GM12873 (cell line): Measurements from ENCODE around the gene TBC1D16.

ENCODE experiments used
- TF ChIP-seq, protein P1 (sequence below): IDR thresholded peaks from 2 replicates; pipeline ENCODE4 v1.5.1; 2012; ENCODE audit warnings: low read depth, mild to moderate bottlenecking, moderate library complexity, low read length, control low read depth; ENCODE audit not compliant: insufficient read depth; ENCODE audit errors: missing control alignments

Gene TBC1D16

DNA sequence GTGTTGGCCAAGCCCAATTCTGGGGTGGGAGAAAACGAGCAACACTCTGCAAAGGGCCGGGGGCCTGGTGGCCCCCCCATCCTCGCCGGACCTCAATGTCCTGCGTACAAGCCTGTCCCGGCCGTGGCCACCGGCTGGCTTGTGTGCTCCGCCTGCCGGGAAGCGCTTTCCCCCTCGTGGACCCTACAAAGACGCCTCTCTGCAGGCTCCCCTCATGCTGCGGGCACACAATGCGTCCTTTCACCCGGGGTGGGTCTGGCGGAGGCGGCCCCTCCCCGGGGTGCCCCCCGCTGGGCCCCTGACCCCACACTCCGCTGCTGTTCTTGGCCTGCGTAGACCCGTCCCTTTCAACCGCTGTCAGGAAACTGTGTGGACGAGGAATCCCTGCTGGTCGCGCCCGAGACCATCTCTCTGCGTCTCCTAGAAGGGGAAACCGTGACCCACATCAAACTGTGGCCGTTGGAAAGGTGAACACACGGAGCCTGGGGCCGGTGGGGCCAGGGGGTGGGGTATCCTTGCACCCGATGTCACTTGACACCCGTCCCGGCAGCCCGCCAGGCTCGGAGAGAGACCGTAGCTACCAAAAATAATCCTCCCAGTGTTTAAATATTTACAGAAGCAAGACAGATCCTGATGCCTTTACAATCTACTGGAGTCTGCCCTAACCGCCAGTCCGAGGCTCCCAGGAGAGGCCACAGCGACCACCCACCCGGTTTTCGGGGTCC is 43.6 kb downstream of the TBC1D16 start:
- TF ChIP-seq, protein P1, sequence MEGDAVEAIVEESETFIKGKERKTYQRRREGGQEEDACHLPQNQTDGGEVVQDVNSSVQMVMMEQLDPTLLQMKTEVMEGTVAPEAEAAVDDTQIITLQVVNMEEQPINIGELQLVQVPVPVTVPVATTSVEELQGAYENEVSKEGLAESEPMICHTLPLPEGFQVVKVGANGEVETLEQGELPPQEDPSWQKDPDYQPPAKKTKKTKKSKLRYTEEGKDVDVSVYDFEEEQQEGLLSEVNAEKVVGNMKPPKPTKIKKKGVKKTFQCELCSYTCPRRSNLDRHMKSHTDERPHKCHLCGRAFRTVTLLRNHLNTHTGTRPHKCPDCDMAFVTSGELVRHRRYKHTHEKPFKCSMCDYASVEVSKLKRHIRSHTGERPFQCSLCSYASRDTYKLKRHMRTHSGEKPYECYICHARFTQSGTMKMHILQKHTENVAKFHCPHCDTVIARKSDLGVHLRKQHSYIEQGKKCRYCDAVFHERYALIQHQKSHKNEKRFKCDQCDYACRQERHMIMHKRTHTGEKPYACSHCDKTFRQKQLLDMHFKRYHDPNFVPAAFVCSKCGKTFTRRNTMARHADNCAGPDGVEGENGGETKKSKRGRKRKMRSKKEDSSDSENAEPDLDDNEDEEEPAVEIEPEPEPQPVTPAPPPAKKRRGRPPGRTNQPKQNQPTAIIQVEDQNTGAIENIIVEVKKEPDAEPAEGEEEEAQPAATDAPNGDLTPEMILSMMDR = no peak

DNA sequence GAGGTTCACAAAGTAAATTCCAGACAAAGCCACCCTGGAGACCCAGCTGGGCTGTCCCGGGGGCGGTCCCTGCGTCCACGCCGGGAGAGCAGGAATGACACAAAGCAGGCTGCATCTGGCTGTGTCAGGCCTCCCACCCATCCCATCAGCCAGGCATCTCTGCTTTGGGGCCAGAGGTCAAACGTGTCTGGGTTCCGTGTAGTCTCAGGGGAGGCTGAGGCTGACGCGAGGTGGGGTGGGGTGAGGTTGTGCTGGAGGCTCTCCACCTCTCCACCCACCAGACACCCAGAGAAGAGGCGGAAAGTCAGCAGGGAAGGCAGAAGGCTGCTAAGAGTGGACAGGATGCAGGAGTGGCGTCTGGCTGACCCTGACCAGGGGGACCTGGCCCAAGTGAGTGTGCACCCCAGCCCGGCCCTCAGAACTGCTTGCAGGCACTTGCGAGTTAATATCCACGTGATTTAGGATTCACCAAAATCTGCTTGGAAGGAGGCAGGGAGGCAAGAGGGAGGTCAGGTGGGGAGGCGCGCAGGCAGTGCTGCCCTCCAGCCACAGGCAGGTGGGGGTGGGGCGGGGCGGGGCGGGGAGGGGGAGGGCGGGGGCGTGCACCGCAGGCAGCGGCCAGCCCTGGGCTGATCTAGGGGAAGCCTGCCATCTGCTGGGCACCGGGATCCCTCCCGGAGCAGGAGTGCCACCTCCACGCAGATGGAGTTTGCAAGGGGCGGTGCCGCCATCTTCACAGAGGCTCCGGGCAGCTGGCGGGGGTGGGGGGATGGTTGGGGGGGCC is 44.3 kb downstream of the TBC1D16 start:
- TF ChIP-seq, protein P1 = peak; percentile 56

DNA sequence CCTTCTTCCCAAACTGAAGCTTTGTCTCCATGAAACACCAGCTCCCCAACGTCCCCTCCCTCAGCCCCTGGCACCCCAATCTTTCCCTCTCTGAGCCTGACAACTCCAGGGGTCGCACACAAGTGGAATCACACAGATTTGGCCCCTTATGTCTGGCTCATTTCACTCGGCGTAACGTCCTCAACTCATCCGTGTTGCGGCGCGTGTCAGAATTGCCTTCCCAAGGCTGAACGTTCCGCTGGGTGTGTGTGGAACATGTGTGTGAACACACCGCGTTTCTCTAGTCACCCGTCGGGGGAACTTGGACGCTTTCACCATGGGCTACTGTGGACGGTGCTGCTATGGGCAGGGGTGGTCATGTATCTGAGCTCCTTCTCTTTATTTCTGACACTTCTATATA is 45.0 kb downstream of the TBC1D16 start:
- TF ChIP-seq, protein P1 = no peak

DNA sequence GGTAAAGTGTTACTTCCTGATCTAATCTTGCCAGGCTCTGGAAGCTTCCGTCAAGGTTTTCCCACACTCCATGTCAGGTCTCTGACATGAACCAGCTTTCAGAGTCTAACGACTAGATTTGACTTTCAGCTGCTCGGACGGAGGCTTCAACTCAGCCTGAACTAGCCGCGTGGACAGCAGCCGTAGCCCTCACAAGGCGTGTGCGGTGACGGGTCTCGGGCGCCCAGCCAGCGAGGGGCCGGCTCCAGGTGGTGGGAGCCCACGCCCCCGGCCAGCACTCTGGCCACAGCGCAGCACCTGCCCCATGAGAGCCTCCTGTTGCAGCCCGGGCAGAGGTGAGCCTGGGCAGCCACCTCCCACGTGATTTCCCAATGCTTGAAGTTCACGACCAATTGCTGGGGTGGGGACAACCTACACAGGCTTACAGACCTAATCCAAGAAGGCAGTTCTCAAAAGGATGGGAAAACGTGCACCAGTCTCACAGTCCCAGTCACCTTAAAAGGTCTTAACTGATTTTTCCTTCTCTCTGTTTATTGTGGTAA is 45.5 kb downstream of the TBC1D16 start:
- TF ChIP-seq, protein P1 = no peak

- TF ChIP-seq, protein P1 = no peak
Measured at GRCh38 chr17:79989106-79989835, 46.4 kb downstream of the TBC1D16 start.

DNA sequence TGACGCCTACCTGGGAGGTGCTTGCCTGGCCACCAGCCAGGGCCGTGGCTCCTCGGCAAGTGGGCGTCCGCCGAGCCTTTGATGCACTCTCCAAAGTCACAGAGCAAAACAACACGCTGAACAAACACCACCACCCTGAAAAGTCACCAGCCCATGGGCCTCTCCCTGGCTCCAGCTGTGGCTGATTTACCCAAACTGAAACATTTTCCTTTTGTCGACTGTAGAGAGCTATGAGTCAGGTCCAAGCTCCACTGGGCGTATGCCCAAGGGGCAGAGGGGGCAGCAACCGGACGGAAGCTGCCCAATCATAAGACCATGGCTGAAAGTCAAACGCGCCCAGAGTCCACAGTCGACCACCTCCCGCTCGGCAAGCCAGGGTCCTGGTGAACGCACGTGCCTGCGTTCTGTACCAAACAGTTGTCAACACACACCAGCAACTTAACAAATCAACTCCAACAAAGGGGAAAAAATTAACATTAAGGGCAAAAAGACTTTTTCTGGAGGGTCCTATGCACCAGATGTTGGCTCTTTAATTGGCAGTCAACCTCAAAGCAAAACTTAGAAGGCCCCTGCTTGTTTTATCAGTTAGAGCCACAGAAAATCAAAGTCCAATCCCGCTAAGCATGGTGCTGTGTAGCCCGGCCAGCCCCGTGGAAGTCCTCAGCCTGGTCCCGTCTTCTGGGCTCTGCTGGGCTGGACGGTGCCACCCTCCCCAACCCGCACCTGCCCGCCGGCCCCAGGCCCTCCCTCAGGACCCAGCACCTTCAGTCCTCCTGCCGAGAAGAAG is 47.3 kb downstream of the TBC1D16 start:
- TF ChIP-seq, protein P1 = no peak
